Cardiac muscle cell (in vitro differentiated cells and primary cell): ENCODE data around the gene NTRK1. TPM values are rescaled to one million over a fixed set of nuclear protein-coding genes. Genes with fewer than 3 reads are reported as not detected.

Experiments used
- DNase-seq, 2 donors: peaks; one replicate each; pipeline versions ENCODE4 v3.0.0 to v3.0.0-alpha.2; 2010 to 2017; ENCODE audit warnings: low read depth in 1 of 2, low spot score in 1 of 2
- H3K27ac ChIP-seq: fragments of 200-600 bp; sonication (generic); 2 replicates; pipeline ENCODE4 v1.5.1; 2016
- H3K27me3 ChIP-seq: fragments of 200-600 bp; sonication (generic); 2 replicates; pipeline ENCODE4 v1.6.0; 2016; ENCODE audit warnings: control low read depth
- H3K36me3 ChIP-seq: fragments of 200-600 bp; sonication (generic); 2 replicates; pipeline ENCODE4 v1.5.1; 2016; ENCODE audit warnings: control low read depth
- H3K4me1 ChIP-seq: fragments of 200-600 bp; sonication (generic); 2 replicates; pipeline ENCODE4 v1.8.1; 2017; ENCODE audit warnings: low read depth, mild to moderate bottlenecking, mixed run types
- H3K4me3 ChIP-seq: fragments of 200-600 bp; sonication (generic); 2 replicates; pipeline ENCODE4 v1.5.1; 2016; ENCODE audit warnings: mild to moderate bottlenecking
- H3K9me3 ChIP-seq: fragments of 200-600 bp; sonication (generic); 2 replicates; pipeline ENCODE4 v1.5.1; 2017; ENCODE audit warnings: low read depth, mild to moderate bottlenecking, control low read depth
- polyA plus RNA-seq: library from polyadenylated mRNA; unstranded; fragments of >200 nt; fragmentation: Nextera tagmentation; extraction: Ambion mirVana; gene quantifications from 2 replicates; pipeline ENCODE4 v1.2.1, GENCODE V29; 2016
- total RNA-seq: library from RNA; depleted of rRNA; stranded (reverse); fragments of >200 nt; gene quantifications from 2 replicates; pipeline ENCODE4 v1.2.3, GENCODE V29; 2016
- TF ChIP-seq, protein P1 (sequence below): IDR thresholded peaks from 2 replicates; pipeline ENCODE4 v1.5.1; 2012; ENCODE audit warnings: low read depth, mild to moderate bottlenecking, low read length

Gene NTRK1
- total and polyA plus RNA-seq, 2 experiments from 2014 or later = 2.4 to 3.6 TPM

DNA sequence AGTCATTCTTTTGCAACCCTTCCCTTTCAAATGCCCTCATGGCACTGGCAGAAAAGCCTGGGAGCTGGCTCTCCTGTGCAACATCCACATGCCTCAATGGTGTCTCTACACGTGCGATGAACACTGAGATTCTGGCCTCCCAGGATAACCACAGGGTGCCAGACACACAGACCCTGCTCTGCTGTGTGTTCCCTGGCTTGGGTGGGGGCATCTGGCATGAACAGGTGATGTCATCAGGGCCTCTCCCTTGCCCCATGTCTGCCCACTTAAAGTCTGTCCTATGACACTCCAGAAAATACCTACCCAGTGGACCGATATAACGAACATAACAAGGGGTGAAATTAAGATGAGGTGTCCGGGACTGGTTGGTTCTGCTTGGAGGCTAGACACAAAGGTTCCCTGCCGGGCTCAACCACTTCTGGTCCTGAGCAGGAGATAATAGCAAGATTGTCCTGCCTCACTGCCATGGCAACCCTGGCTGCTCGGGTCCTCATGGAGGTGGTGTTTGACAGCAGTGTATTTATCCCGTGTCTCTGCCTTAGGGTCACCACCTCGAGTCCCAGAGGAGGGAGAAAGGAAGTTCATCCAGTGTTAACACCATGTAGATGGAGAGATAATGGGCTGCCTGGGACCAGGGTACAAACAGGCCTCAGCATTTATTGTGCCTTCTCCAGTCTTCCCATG, 21.1 kb upstream of the NTRK1 start:
- no peaks in the 10 kb centered on the region for H3K4me1 ChIP-seq
- H3K4me3 ChIP-seq = no peak overlapping the region
- no peak overlapping the region for H3K27ac ChIP-seq
- TF ChIP-seq, protein P1, sequence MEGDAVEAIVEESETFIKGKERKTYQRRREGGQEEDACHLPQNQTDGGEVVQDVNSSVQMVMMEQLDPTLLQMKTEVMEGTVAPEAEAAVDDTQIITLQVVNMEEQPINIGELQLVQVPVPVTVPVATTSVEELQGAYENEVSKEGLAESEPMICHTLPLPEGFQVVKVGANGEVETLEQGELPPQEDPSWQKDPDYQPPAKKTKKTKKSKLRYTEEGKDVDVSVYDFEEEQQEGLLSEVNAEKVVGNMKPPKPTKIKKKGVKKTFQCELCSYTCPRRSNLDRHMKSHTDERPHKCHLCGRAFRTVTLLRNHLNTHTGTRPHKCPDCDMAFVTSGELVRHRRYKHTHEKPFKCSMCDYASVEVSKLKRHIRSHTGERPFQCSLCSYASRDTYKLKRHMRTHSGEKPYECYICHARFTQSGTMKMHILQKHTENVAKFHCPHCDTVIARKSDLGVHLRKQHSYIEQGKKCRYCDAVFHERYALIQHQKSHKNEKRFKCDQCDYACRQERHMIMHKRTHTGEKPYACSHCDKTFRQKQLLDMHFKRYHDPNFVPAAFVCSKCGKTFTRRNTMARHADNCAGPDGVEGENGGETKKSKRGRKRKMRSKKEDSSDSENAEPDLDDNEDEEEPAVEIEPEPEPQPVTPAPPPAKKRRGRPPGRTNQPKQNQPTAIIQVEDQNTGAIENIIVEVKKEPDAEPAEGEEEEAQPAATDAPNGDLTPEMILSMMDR = no peak
- no peaks in the 10 kb centered on the region for H3K9me3 ChIP-seq
- peaks cover 38% of the 10 kb centered on the region for H3K27me3 ChIP-seq
- H3K36me3 ChIP-seq = no peaks in the 10 kb centered on the region
- DNase-seq = no peak

DNA sequence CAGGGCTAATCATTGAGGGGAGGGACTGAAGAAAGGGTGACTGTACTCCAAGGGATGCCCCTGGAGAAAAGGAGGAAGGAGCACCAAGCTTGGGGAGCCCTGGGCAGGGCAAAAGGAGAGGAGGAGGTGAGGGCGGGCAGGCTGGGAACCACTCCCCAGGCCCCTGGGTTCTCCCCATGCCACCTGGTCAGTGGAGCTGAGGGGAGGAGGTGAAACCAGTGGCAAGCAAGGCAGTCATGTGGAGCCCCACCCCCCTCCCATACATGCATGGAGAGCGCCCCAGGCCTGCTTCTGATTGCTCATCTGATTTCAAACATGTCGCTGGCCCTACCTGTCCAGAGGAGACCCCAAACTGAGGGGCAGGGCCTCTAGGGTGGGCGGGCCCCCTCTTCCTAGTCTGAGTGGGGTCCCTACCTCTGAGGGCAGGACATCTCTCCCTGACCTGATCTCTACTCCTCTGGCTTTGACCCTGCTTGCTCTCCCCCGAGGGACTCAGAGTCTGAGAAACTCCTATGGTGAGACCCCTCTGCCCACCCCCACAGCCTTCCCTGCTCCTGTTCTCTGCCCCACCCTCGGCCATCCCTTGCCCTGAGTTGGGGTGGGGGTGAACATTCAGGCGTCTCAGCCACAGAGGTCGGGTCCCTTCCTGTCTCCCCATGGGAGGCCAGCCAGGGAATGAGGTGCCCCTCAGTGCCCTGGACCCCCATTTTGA, 20.3 kb upstream of the NTRK1 start:
- Histone ChIP-seq H3K9me3 (no peaks in the 10 kb centered on the region), H3K27me3 (peaks cover 38% of the 10 kb centered on the region), H3K36me3 (no peaks in the 10 kb centered on the region), H3K27ac (no peak overlapping the region), H3K4me1 (peaks cover 6% of the 10 kb centered on the region), H3K4me3 (no peak overlapping the region)
- DNase-seq = no peak
- TF ChIP-seq, protein P1 = no peak

DNA sequence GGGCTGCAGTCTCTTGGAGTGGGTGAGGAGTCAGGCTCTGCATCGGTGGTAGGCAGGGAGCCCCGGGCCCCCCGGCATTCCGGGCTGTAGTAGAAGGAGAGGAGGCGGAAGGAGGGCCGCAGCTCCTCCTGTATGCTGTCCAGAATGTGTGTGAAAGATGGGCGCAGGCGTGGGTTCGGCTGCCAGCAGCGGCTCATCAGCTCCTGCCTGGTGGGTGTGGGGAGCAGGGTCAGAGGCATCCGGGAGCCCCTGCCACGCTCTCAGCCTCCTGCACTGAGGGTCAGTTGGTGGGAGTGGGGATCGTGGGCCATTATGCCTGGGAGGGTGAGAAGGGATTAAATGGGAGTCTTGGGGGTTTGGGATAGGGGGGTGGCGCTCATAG, 19.8 kb upstream of the NTRK1 start:
- H3K27me3 ChIP-seq = peaks cover 41% of the 10 kb centered on the region
- peaks cover 6% of the 10 kb centered on the region for H3K4me1 ChIP-seq
- no peak overlapping the region for H3K4me3 ChIP-seq
- H3K27ac ChIP-seq = no peak overlapping the region
- H3K9me3 ChIP-seq = no peaks in the 10 kb centered on the region
- DNase-seq = no peak
- TF ChIP-seq, protein P1 = no peak
- H3K36me3 ChIP-seq = no peaks in the 10 kb centered on the region

DNA sequence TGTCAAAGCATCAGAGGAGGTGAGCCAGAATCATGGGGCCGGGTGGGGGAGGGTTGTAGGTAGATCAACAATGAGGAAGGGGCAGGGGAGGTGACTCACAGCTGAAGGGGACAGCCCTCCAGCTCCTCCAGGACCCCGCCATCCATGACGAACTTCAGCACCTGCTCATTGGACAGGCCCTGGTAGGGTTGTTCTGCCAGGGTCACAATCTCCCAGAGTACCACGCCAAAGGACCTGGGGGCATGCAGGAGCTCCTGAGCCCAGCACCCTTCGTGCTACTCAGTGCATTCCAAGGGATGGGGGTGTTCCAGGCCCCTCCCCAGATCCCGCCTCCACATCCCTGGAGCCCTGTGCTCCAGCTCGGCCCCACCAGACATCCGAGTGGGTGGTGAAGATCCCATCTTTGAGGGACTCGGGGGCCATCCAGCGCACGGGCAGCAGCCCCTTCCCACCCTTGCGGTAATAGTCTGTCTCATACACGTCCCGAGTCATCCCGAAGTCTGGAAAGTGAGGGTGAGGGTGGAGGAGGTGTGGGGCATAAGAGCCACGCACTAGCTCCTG, 19.3 kb upstream of the NTRK1 start:
- no peaks in the 10 kb centered on the region for H3K36me3 ChIP-seq
- H3K9me3 ChIP-seq = no peaks in the 10 kb centered on the region
- TF ChIP-seq, protein P1 = no peak
- no peak overlapping the region for H3K4me3 ChIP-seq
- H3K27ac ChIP-seq = no peak overlapping the region
- peaks cover 45% of the 10 kb centered on the region for H3K27me3 ChIP-seq
- peaks cover 6% of the 10 kb centered on the region for H3K4me1 ChIP-seq
- DNase-seq = no peak

DNA sequence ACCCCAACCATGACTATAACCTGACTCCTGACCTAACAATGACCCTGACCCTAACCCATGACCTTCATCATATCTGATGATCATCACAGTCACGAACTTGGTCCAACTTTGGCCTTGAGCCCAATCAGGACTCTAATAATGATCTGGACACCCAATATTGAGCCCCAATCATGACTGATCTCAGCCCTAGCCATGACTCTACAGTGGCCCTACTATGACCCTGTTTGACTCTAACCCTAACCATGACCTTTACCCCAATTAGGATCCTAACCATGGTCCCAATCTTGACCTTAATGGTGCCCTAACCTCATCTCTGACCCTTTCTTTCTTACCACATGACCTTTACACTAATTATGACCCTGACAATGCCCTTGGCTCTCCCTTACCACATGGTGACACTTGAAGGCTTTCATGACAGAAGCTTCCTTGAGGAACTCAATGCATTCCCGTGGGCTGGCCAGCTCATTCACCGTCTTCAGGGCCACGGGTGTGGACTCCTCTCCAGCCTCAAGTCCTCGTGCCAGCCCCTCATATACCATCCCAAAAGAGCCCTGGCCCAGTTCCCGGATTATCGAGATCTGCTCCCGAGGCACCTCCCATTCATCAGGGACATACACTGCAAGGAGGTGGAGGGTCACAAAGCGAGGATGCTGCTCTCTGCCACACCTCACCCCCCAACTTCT, 17.9 kb upstream of the NTRK1 start:
- Histone ChIP-seq H3K27ac (no peak overlapping the region), H3K36me3 (no peaks in the 10 kb centered on the region), H3K4me1 (peaks cover 6% of the 10 kb centered on the region), H3K27me3 (peaks cover 59% of the 10 kb centered on the region), H3K9me3 (no peaks in the 10 kb centered on the region), H3K4me3 (no peak overlapping the region)
- TF ChIP-seq, protein P1 = no peak
- no peak for DNase-seq
